K562 (cell line): ENCODE data around the gene ZNF428. TPM values are rescaled to one million over a fixed set of nuclear protein-coding genes. Genes with fewer than 3 reads are reported as not detected.

ENCODE experiments used
- ATF6 ChIP-seq: sonication (generic); formaldehyde crosslinking; IDR thresholded peaks from 2 replicates; pipeline ENCODE4 v1.4.0; 2020; ENCODE audit warnings: mild to moderate bottlenecking, missing genetic modification reagents
- CCNT2 ChIP-seq: IDR thresholded peaks from 2 replicates; pipeline ENCODE4 v1.6.1; 2011; ENCODE audit warnings: borderline replicate concordance, low read depth, mild to moderate bottlenecking, moderate library complexity, mixed read lengths, low read length; ENCODE audit not compliant: insufficient read length; ENCODE audit errors: extremely low read depth
- FOXJ2 ChIP-seq: fragments of 200-800 bp; sonication (Bioruptor generic); IDR thresholded peaks from 2 replicates; pipeline ENCODE4 v1.6.1; 2016; ENCODE audit warnings: missing genetic modification characterization, missing compliant biosample characterization
- GMEB1 ChIP-seq: fragments of 250-450 bp; sonication (Bioruptor Pico); IDR thresholded peaks from 2 replicates; pipeline ENCODE4 v1.4.0; 2020; ENCODE audit warnings: mild to moderate bottlenecking
- ILK ChIP-seq: fragments of 450-650 bp; IDR thresholded peaks from 2 replicates; pipeline ENCODE4 v1.6.1; 2016; ENCODE audit warnings: missing genetic modification characterization, low read depth, mild to moderate bottlenecking, missing compliant biosample characterization, moderate library complexity, borderline replicate concordance
- KHSRP ChIP-seq: fragments of 450-650 bp; IDR thresholded peaks from 2 replicates; pipeline ENCODE4 v1.6.1; 2017
- MXI1 ChIP-seq: IDR thresholded peaks from 2 replicates; pipeline ENCODE4 v1.6.1; 2011; ENCODE audit warnings: low read depth, mild to moderate bottlenecking, improper control_type of control experiment, low read length
- RNF2 ChIP-seq: sonication (generic); IDR thresholded peaks from 2 replicates; pipeline ENCODE4 v1.6.1; 2016
- SMAD1 ChIP-seq: fragments of 150-350 bp; IDR thresholded peaks from 2 replicates; pipeline ENCODE4 v1.6.1; 2014; ENCODE audit warnings: low read length, low read depth; ENCODE audit not compliant: partially characterized antibody
- SRSF9 ChIP-seq: fragments of 200-400 bp; formaldehyde crosslinking; IDR thresholded peaks from 2 replicates; pipeline ENCODE4 v1.6.1; 2017; ENCODE audit warnings: low read depth, low read length, borderline replicate concordance
- STAT6 ChIP-seq: sonication (generic); formaldehyde crosslinking; IDR thresholded peaks from 2 replicates; pipeline ENCODE4 v1.8.1; 2023; ENCODE audit warnings: mild to moderate bottlenecking, missing genetic modification reagents
- TAF15 ChIP-seq: fragments of 200-400 bp; formaldehyde crosslinking; IDR thresholded peaks from 2 replicates; pipeline ENCODE4 v1.6.1; 2017; ENCODE audit warnings: mild to moderate bottlenecking, low read depth, low read length, moderate library complexity
- ZBTB33 ChIP-seq: sonication (generic); formaldehyde crosslinking; IDR thresholded peaks from 2 replicates; pipeline ENCODE4 v1.8.1; 2023; ENCODE audit warnings: mild to moderate bottlenecking, missing genetic modification reagents
- ZFX ChIP-seq: sonication (generic); formaldehyde crosslinking; IDR thresholded peaks from 2 replicates; pipeline ENCODE4 v1.8.0; 2022; ENCODE audit warnings: mild to moderate bottlenecking, missing genetic modification reagents, moderate library complexity
- ZNF280A ChIP-seq: fragments of 450-650 bp; IDR thresholded peaks from 2 replicates; pipeline ENCODE4 v1.6.1; 2018; ENCODE audit warnings: mild to moderate bottlenecking, low read depth; ENCODE audit not compliant: partially characterized antibody
- polyA plus RNA-seq, 8 experiments: library from polyadenylated mRNA; depleted of rRNA in 4 of 8; stranded (reverse) in 5 of 8; unstranded in 3 of 8; fragments of >200 nt; fragmentation: Nextera tagmentation in 2 of 8; fragmentation: Illumina TruSeq in 1 of 8; extraction: Ambion mirVana in 2 of 8; extraction: Trizol in 1 of 8; gene quantifications; 2 replicates each; pipeline versions ENCODE4 v1.2.1 to v1.2.3, GENCODE V29; 2011 to 2014; ENCODE audit warnings: inconsistent platforms in 1 of 8, missing spikeins in 1 of 8
- total RNA-seq, 7 experiments: library from RNA; depleted of rRNA in 6 of 7; stranded (reverse); fragments of >200 nt in 6 of 7; fragmentation: Illumina TruSeq in 2 of 7; extraction: Trizol in 2 of 7; gene quantifications; 2 replicates each; pipeline versions ENCODE4 v1.2.1 to v1.2.3, GENCODE V29; 2011 to 2021; ENCODE audit warnings: low replicate concordance in 1 of 7

ZNF428 gene
- total and polyA plus RNA-seq, 9 of the 15 experiments (the other 6 are each of a cell fraction or from before 2014, with no cell fraction given): 0.15 to 85.7 (median 15.9) TPM

GRCh38 chr19:43575156-43575950 is 44.1 kb downstream of the ZNF428 start, which contains the start of the genes PINLYP and XRCC1 (continued):
- TF ChIP-seq GMEB1 (CRISPR knock-in tag) (no peak), ATF6 (no peak), RNF2 (no peak), CCNT2 (no peak), ZNF280A (no peak), SMAD1 (no peak), SRSF9 (no peak), ILK (tag) (no peak), MXI1 (peak; percentile 85), ZFX (CRISPR knock-in tag) (peak; percentile 83), TAF15 (no peak), ZBTB33 (CRISPR knock-in tag) (no peak), FOXJ2 (tag) (peak; percentile 77), STAT6 (CRISPR knock-in tag) (no peak), KHSRP (no peak)
